Skin of body (tissue), 2 donors: ENCODE measurements around the gene PITPNM3. TPM values are rescaled to one million over a fixed set of nuclear protein-coding genes. Genes with fewer than 3 reads are reported as not detected.
"Not testable (repeated sequence)": the region's sequence is repeated elsewhere in the genome, so short reads cannot be mapped to it uniquely, and the experiment has no call there.

Source experiments
- DNase-seq: peaks from one replicate; lab custom pipeline; 2025; lab: John Stamatoyannopoulos, UW
- total RNA-seq: library from RNA; depleted of rRNA; stranded (reverse); fragments of >200 nt; gene quantifications from one replicate; pipeline ENCODE4 v1.2.3, GENCODE V29; 2014

Gene PITPNM3
- 6.0 TPM for total RNA-seq

GRCh38 chr17:6556121-6557039, at the start of gene PITPNM3:
Gene PITPNM3, minus strand, starts transcription at chr17:6556555. Its CDS starts 149 bp downstream, at chr17:6556406.
- no peak for DNase-seq

GRCh38 chr17:6605142-6605541, 48.8 kb upstream of the PITPNM3 start:
- no peak for DNase-seq

GRCh38 chr17:6603744-6604325, 47.5 kb upstream of the PITPNM3 start:
- DNase-seq = no peak

GRCh38 chr17:6602141-6602540, 45.8 kb upstream of the PITPNM3 start:
- DNase-seq = no peak

- DNase-seq = peak; percentile 56
These were observed 43.0 kb upstream of the PITPNM3 start for GRCh38 chr17:6599364-6599763.

- DNase-seq = no peak
These were observed 41.4 kb upstream of the PITPNM3 start for GRCh38 chr17:6597727-6598126.

- DNase-seq = no peak
These were observed 40.6 kb upstream of the PITPNM3 start for GRCh38 chr17:6596941-6597340.

- no peak for DNase-seq
These were observed 40.2 kb upstream of the PITPNM3 start for GRCh38 chr17:6596511-6596910.

- DNase-seq = no peak
These were observed 39.7 kb upstream of the PITPNM3 start for GRCh38 chr17:6596081-6596480.

GRCh38 chr17:6593371-6593770, 37.0 kb upstream of the PITPNM3 start:
- DNase-seq = not testable (repeated sequence)

- DNase-seq = no peak
These were observed 35.8 kb upstream of the PITPNM3 start for GRCh38 chr17:6592173-6592572.

GRCh38 chr17:6591599-6592158, 35.3 kb upstream of the PITPNM3 start:
- DNase-seq = no peak

GRCh38 chr17:6589266-6589946, 33.1 kb upstream of the PITPNM3 start:
- DNase-seq = no peak

- DNase-seq = no peak
These were observed 31.8 kb upstream of the PITPNM3 start for GRCh38 chr17:6588165-6588564.

GRCh38 chr17:6587310-6587709, 31.0 kb upstream of the PITPNM3 start:
- no peak for DNase-seq

GRCh38 chr17:6583411-6583810, 27.1 kb upstream of the PITPNM3 start:
- DNase-seq = no peak

- no peak for DNase-seq
These were observed 24.3 kb upstream of the PITPNM3 start for GRCh38 chr17:6580625-6581024.

GRCh38 chr17:6578491-6578890, 22.1 kb upstream of the PITPNM3 start:
- DNase-seq = no peak

GRCh38 chr17:6577686-6578263, 21.4 kb upstream of the PITPNM3 start:
- DNase-seq = no peak

GRCh38 chr17:6576038-6576785, 19.9 kb upstream of the PITPNM3 start:
- no peak for DNase-seq

GRCh38 chr17:6575596-6575988, 19.2 kb upstream of the PITPNM3 start:
- no peak for DNase-seq
